HuH-7.5 (cell line): ENCODE measurements around the gene SLC24A4.

Experiments
- DNase-seq: peaks from one replicate; pipeline ENCODE4 v3.0.0; 2011; ENCODE audit warnings: low spot score

The SLC24A4 gene

DNA sequence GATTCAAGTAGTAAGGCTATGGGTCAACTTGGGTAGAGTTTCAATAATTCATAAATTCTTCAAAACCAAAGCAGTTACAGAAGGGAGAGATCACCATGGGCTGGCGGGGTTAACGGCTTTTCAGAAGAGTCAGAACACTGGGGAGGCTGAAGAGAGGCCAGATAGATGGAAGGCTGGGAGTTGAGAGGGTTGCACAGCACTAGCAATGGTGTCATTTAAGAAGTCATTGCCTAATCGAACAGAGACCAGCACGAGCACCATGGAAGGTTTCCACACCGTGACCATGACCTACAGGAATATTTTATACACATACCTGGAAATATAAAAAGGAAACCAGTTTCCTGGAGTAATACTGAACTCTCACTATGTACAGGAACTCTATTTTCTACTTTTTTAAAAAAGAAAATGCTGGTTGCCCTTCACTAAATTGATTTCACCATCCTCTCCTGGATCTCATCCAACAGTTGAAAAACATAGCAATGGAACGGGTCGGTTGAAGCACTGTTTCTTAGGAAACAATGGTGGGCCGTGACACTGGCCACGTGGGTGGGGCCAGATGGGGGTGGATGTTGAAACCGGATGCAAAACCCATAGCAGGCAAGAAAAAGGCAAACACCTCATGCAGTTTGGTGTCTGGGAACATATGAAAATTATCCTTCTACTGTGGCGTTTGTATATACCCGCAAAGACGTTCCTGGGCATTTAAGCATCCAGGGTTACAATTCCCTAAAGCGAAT lies 152.7 kb downstream of the SLC24A4 start:
- DNase-seq, result no peak

DNA sequence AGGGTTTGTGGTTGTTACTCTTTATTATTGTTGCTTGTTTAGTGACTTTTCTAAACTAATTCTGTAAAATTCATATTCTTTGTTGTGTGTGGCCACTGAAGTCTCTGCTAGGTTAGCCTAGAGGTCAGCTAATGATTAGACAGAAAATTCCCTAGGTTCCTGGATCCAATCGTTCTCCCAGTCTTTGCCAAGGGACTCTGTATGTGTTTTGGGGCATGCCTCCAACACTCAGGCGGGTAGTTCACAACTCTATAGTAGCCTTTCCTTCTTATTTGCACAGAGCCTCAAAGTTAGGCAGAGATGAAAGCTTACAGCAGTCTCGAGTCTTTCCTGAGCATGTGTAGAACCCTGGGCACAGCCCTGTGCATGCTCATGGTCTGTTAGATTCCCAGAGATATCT lies 157.9 kb downstream of the SLC24A4 start:
- DNase-seq, result no peak

DNA sequence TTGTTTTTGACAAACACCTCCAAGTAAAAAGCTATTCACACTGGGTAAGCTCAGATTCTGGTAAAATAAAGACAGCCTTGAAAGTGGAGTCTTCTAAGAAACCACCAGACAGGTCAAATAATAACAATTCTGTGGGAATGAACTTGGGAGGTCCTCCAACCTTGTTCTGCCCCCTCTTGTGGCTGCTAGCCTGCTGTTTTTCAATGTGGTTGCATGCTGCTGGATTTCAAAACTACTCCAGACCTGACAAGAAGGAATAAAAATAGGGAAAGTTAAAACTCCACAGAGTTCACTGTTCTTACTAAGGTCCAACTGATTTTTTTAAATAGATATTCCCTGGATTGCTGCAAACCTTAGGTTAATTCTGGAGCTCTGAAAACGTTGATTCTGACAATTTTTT lies 158.4 kb downstream of the SLC24A4 start:
- no peak for DNase-seq

DNA sequence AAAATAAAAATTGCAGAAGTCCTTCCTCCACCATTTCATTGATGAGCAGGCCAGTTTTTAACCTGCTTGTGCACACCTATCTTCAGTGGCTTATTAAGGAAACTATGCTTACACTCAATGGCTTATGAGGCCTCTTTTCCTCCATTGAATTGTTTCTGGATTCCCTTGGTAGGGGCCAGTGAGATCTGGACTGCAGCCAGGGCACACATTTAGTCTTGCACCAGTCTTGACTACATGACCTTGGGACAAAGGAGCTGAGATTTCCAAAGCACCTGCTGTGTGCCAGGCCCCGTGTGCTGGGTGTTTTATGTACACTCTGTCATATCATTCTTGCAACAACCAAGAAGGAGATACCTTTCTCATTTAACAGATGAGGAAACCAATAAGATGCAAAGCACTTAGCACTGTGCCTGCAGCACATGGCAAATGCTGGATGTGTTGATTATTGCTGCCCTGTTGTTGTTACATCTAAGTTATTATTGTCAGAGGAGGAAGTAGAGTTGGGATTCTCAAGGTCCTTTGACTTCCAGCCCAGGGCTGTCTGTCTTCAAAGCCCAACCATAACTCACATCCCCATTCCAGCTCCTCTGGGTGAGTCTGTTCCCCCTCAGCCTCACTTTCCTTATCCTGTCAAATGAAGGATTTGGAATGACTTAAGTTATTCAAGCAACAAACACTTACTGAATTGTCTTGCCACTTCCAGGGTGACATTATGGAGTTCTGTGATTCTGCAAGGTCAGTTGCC lies 159.0 kb downstream of the SLC24A4 start:
- DNase-seq, result no peak

DNA sequence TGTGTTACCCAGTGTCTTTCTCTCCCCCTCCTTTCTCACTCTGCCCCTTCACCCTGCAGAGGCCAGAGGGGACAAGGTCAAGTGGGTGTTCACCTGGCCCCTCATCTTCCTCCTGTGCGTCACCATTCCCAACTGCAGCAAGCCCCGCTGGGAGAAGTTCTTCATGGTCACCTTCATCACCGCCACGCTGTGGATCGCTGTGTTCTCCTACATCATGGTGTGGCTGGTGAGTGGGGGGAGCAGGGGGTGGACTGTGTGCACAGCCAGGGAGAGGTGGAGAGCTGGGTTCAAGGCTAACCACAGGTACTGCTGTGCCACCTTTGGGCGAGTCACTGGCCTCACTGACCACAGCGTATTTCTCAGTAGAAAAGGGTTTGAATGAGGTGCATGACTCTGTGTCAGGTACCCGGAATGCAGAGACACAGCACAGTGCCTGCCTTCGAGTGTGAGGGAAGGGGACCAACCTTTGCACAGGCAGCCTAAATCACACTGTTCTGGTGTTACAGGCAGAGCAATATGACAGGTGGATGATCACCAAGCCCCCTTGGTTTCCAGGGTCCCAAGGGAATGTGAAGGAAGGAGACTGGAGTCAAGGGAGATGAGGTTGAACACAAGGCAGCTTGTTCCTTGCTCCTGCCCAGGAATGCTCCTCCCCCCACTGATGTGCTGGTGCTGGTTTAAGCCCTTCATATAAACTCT lies 159.8 kb downstream of the SLC24A4 start:
- no peak for DNase-seq

DNA sequence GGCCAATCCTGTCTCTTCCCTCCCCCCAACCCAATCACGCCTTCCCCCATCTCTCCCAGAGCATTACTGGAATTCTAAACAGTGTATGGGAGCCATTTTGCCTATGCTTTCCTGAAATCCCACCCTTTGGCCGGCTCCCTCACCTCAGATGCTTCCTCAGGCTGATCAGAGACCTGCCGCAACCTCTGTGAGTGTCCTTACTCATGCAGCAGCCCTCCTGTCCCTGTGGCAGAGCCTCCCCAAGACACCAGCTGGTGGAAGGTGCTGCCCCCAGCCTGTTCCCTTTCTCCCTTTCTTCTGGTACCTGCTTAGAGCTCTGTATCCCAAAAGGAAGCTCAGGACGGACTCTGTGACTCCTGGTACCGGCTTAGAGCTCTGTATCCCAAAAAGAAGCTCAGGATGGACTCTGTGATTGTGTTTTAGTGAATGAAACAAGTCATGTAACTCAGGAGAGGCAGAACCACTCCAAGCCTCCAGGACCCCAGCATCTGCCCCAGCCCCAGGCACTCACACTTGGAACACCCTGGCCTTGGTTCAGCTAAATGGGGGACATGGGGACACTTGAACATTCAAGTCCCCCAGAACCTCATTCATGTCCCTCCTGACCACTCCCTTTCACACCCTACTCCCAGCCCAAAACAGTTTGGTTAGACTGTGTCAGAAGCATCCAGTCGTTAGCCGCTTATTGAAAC lies 161.3 kb downstream of the SLC24A4 start:
- DNase-seq, result no peak

DNA sequence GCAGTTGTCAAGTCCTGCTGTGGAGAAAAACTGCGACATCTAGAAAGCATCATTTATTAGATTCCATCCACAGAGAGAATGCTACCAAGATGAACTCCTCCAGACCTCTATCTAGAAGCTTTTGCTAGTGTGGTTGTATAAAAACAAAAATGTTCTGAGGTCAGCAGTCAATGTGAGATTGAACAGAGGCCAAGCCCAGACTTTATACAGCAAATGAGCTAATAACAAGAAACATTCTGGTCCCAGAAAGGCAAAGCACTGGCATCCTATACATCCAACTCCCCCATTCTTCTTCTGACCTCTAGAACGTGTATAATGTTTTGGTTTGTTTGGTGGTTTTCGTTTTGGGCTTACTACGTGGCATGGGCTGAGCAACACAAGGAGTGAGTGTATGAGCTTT lies 163.9 kb downstream of the SLC24A4 start:
- DNase-seq, result no peak

DNA sequence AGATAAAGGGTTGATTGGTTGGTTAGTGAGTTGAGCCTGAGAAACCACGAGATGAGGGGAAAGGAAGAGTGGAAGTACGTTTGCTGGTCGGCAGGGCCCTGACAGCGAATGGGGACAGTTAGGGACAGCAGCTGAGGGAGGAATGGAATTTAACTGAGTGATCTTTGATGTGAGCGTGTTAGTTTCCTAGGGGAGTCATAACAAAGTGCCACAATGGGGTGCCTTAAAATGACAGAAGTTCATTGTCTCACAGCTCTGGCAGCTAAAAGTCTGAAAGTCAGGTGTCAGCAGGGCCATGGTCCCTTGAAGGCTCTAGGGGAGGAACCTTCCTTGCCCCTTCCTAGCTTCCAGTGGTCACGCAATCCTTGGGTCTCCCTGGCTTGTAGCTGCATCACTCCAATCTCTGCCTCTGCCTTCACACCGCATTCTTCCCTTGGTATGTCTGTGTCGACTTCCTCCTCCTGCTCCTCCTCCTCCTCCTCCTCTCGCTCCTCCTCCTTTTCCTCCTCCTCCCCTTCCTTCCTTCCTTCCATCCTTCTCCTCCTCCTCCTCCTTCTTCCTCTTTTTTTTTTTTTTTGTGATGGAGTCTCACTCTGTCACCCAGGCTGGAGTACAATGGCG lies 164.7 kb downstream of the SLC24A4 start:
- DNase-seq, result no peak

DNA sequence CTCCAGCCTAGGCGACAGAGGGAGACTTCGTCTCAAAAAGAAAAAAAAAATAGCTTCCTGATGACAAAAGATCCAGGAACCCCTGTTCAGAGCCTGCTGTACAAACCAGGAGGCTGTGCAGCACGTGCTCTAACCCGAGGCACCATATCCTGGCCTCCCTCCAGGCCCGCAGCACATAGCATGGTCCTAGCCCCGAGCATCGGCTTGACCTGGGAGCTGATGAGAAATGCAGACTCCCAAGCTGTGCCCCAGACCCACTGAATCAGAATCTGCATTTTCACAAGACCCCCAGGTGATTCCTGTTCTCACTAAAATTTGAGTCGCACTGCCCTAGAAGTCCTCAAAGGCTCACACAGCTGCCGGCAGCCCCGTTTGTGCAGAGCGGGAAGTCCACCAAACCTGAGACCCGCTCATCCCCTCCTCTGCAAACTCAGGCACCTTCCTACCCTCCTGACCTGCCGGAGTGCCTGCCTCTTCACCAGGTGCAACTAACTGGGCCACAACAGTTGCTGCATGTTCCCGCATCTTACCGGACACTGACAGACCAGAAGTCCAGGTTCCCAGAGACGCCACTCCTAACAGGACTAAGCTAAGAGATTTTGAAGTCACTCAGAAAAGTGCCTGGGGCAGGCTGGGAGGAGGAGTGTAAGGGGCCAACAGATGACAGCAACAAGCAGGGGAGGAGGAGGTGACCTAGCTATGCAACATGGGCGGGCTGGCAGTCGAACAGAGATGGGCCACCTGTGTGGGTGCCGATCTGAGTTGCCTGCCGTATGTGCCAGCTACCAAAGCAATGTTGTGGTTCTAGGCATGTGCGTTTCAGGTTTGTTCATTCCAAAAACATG lies 166.7 kb downstream of the SLC24A4 start:
- no peak for DNase-seq

DNA sequence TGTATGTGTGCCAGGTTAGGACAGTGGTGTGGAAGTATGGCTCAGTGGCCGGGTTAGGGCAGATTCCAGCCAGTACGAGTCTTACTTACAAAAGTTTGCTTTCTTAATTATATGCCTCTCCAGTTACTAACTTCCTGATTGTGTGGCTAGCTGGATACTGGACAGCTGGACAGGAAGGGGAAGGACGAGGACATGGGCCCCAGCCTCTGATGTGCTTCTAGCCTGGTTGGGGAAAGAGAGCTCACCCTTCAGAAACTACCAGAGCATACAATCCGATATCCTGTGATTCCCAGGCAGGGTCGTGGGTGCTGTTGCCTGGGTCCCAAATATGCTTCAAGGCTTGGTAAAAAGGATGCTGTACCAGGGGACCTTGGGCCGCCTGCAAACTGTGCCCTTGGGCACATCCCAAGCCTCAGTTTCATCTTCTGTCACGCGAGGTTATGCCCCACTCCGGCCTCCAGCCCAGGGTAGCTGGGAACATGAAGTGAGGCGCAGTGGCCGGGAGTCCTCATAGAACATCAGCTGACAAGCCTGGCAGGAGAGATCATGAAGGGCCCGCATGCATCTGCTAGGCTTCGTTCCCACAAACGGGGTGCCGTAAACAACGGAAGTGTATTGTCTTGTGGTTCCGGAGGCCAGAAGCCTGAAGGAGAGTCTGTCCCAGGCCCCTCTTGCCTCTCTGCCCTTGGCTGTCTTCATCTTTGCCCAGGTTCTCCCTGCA lies 167.4 kb downstream of the SLC24A4 start:
- no peak for DNase-seq

DNA sequence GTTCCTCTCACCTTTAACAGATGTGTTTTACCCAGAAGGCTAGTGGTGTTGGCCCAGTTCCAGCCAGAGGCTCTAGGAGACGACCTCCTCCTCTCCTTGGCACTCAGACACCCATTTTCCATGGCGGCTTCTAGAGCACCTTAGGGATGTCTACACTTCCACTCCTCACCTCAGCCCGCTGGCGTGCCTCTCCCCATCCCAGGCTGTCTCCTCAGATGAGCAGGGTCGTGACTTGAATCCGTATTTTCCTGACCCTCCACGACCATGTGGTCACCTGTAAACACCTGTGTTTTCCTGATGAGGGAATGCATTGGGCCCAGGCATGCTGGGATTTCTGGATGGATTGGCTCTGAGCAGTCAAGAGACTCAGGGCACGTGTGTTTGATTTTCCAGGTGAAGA lies 168.8 kb downstream of the SLC24A4 start:
- no peak for DNase-seq

DNA sequence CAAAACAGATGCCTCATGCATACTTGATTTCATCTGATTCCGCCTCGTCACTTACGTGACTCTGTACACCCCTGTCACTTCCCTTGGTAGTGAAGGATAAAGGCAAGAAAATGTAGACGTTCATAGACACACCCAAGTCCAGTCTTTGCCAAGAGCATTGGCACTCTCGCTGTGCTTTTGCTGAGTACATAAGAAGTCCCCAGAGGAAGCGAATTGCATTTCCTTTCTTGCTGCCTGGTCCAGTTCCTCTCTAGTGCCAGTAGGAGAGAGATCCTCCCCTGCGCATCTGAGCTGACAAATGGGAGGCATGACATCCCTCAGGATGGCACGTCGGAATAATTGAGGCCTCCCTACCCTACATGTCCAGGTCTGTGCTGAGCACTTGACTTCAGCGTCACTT lies 169.3 kb downstream of the SLC24A4 start:
- no peak for DNase-seq

DNA sequence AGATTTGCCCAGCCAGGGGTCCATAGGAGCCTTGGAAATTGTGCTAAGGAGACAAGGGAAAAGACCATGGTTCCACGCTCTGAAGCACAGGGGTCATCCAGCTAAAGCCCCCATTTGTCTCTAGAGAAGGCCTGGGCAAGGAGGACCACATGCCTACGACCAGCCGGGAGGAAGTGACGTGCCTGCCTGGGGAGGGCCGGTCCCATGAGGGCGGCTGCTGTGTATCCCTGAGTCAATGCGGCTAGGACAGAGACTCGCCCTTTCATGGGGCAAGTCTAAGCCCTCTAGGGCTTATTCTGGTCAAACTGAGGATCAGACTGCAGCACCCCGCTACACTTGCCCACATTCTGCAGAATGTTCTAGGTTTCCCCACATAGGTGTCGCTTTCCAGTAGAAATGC lies 170.1 kb downstream of the SLC24A4 start:
- DNase-seq, result no peak

DNA sequence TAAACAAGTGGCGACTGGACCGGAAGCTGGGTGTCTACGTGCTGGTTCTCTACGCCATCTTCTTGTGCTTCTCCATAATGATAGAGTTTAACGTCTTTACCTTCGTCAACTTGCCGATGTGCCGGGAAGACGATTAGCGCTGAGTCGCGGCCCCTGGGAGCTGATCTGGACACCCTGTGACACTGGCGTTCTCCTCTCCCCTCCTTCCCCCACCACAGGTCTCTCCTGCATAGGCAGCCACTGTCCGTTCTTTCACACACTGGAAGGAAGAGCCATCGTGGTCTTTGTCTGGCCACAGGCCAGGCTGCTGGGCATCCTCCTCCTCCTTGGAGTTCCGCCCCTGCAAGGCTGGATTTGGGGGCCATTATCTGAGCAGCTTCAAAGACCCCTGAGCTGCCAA lies 170.5 kb downstream of the SLC24A4 start:
- no peak for DNase-seq

DNA sequence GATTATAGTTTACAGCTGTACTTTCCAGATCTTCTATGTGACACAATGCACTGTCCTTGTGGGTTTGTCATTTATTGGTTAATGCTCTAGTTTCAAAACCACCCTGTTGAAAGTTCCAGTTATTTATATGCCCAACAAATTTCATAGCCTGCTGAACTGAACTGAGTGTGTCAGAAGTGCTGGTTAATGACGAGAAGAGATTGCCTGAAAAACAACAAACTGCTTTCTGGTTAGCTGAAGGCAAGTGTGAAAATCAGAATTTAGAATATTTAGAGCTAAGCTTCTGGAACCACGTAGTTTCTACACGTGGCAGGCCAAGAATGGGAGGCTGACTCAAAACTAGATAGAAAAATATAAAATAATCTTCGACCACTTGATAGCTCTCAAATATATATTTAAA lies 171.5 kb downstream of the SLC24A4 start:
- no peak for DNase-seq

DNA sequence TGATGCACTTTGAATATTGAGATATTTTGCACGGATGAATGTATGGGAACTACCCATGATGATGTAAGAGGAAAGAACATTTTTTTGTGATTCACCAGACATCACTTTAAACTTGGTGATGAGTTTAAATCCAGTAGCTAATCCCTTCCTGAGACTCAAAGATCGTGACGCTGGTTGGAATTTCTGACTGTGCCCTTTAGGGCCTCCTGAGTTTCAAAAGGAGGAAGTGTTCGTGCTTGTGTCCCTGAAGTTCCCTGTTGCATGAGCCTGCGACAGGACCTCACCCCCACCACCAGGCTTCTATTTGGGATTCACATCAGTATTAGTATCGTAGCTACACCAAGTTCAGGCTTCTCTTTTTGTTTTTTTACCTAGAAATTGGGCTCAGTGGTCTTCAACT lies 172.1 kb downstream of the SLC24A4 start:
- no peak for DNase-seq

DNA sequence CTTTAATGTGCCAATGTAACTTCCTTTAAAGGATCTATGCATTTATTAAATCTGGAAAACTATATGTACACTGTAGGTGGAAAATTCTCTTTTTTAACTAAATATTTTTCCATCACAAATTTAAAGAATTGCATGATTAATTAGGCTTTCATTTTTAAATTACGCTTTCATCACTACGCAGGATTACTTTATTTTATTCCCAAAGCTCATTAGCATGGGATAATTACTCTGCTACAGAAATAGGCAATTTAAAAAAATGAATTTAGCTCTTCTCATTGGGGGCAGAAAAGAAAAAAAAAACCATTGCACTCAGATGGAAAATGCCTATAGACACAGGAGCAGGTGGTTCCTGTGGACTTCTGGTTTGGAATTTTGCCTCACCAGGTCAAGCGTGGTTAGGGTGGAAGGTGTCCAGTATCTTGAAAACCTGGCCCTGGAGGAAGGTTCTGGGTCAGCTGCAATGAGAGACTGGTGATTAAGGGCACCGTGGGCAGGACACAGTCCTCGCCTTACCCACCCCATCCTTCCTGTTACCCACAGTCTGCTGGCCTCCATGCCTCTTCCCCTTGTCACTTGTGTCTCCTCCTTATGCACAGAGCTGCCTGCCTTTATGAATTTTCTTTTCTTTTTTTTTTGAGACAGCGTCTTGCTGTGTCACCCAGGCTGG lies 173.4 kb downstream of the SLC24A4 start:
- DNase-seq, result no peak

DNA sequence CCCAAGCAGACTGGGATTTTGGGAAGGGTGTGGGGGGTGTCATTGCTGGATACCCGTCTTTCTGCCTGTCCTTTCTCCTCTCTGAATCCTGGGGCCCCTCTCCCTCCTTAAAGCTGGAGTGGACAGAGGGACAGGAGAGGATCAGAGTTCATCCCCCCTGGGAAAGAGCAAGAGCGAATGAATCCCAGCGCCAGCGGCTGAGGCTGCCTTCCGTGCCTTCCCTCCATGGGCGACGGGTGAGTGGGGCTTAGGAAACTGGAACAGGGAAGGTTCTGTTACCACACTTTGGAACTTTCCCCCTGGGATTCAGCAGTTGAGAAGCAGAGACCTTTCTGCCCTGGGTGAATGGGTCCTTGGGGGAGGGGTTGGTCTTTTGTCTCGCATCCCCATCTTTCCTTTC lies 174.4 kb downstream of the SLC24A4 start:
- no peak for DNase-seq

DNA sequence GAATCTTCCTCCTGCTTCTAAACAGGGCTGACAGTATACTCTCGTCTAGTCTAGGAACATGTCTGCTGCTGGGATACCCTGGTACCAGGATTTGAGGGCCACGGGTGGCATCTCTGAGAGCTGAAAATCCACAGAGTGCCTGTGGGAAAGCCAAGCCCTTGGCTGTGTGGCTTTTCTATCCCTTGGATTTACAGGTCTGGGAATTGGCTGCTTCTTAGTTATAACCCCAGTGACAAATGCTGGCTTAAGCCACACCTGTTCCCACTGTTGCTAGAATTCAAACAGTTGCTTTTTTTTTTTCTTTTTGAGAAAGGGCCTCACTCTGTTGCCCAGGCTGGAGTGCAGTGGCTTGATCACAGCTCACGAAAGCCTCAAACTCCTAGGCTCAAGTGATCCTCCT lies 176.3 kb downstream of the SLC24A4 start:
- no peak for DNase-seq

DNA sequence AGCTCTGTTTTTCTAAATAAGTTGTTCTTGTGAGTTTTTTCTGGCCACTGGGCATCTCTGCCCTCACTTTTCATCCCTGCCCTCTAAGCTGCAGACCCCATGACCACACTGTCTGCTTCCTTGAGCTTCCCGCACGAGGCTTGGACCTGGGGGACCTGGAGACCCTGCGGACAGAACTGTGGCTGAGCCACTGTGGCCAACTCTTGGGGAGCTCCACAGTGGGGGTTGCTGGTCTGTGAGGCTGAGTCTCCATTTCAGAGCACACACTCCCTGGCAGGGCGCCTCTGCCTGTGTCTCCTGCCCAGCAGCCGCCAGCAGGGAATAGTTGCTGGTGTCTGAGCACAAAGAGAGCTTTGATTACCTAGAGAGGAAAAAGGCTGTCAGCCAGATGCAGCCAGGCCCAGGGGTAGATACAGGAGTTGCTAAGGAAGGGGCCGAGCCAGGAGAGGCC lies 177.6 kb downstream of the SLC24A4 start:
- DNase-seq, result no peak
